ENCODE measurements around the gene ZNF253.

- TF ChIP-seq TCF3 (IDR thresholded peaks at IDR 0.05; ENCODE audit: borderline replicate concordance, insufficient read depth, low read depth, low read length) = no peak
- no peak for TF ChIP-seq POLR2A (IDR thresholded peaks at IDR 0.05; ENCODE audit: low read depth, low read length)
- no peak for TF ChIP-seq CTCF (IDR thresholded peaks at IDR 0.05 in 2 of 3, conservative IDR thresholded peaks at IDR 0.05 in 1 of 3; ENCODE audit: control insufficient read depth in 2 of 3, extremely low read depth in 1 of 3, insufficient read depth in 1 of 3, low read depth in 3 of 3, low read length in 3 of 3)
- TF ChIP-seq FOXK2 (IDR thresholded peaks at IDR 0.05) = no peak
- TF ChIP-seq FOXM1 (IDR thresholded peaks at IDR 0.05; ENCODE audit: low read depth, low read length) = peak; percentile 55
- no peak for TF ChIP-seq SUZ12 (IDR thresholded peaks at IDR 0.05; ENCODE audit: unreplicated experiment)
Measured at GRCh38 chr19:19823916-19824315, 41.8 kb upstream of the ZNF253 start.
